GM12873 (cell line): Measurements from ENCODE around the gene CRHBP.

Experiments used
- TF ChIP-seq, protein P1 (sequence below): IDR thresholded peaks from 2 replicates; pipeline ENCODE4 v1.5.1; 2012; ENCODE audit warnings: low read depth, mild to moderate bottlenecking, moderate library complexity, low read length, control low read depth; ENCODE audit not compliant: insufficient read depth; ENCODE audit errors: missing control alignments

Gene CRHBP

DNA sequence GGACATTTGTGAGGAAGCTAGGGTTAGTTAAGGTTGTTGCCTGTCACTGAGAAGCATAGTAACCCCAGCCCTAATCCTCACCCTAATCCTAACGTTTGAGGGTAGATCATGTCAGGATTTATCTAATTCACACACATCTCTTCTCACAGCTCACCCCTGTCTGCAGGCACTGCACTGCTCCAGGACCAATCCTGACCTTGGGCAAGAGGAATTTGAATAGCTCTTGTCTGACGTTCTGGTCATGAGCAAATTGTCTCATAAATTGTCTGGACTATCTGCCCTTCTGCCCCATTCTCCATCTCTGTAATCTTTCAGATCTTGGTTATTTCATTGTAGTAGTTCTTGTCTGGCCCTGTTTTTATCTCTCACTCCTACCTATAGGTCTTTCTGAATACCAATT, 18.7 kb downstream of the CRHBP start:
- TF ChIP-seq, protein P1, sequence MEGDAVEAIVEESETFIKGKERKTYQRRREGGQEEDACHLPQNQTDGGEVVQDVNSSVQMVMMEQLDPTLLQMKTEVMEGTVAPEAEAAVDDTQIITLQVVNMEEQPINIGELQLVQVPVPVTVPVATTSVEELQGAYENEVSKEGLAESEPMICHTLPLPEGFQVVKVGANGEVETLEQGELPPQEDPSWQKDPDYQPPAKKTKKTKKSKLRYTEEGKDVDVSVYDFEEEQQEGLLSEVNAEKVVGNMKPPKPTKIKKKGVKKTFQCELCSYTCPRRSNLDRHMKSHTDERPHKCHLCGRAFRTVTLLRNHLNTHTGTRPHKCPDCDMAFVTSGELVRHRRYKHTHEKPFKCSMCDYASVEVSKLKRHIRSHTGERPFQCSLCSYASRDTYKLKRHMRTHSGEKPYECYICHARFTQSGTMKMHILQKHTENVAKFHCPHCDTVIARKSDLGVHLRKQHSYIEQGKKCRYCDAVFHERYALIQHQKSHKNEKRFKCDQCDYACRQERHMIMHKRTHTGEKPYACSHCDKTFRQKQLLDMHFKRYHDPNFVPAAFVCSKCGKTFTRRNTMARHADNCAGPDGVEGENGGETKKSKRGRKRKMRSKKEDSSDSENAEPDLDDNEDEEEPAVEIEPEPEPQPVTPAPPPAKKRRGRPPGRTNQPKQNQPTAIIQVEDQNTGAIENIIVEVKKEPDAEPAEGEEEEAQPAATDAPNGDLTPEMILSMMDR = no peak

DNA sequence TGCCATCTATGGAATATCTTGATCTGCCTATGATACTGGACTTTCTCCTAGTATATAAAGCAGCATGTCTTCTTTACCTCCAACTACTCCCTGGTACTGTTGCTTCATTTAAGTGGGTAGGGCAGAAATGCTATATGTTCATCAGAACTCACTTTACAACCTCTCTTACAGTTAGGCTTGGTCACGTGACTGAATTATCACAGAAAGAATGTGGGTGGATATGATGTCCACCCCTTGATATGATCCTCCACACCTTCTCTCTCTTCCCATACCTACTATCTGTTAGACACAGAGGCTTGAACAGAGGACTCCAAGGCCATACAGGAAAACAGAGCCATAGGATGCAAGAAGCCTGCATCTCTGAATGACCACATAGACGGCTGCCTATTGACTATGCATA, 19.8 kb downstream of the CRHBP start:
- TF ChIP-seq, protein P1 = no peak

DNA sequence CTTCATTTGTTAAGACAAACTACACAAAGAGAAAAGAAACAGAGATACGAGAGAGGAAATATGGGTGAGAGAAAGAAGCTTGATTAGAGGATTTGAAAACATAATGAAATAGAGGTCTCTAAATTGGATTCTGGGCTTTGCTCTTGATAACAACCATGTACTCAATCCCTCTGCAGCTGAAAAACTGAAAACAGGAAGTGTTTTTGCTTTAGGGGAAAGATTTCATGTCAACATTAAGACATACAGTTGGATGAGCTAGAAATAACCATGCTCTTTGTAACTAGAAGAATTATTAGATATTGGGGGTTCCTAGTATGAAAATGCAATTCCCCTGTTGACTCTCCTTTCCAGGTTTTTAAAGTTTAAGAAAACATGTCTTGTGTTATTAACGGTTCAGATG, 21.9 kb downstream of the CRHBP start:
- TF ChIP-seq, protein P1 = no peak

DNA sequence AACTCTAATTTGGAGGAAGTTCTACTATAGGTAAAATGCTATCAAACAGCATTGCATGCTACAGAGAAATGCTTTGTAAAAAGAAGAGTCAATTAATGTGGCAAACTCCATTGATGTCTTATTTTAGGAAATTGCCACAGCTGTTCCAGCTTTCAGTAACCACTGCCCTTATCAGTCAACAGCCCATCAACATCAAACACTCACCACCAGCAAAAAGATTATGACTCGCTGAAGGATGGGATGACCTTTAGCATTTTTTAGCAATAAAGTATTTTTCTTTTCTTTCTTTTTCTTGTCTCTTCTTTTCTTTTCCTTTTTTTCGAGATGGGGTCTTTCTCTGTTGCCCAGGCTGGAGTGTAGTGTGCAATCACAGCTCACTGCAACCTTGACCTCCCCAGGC, 26.0 kb downstream of the CRHBP start:
- TF ChIP-seq, protein P1 = no peak

DNA sequence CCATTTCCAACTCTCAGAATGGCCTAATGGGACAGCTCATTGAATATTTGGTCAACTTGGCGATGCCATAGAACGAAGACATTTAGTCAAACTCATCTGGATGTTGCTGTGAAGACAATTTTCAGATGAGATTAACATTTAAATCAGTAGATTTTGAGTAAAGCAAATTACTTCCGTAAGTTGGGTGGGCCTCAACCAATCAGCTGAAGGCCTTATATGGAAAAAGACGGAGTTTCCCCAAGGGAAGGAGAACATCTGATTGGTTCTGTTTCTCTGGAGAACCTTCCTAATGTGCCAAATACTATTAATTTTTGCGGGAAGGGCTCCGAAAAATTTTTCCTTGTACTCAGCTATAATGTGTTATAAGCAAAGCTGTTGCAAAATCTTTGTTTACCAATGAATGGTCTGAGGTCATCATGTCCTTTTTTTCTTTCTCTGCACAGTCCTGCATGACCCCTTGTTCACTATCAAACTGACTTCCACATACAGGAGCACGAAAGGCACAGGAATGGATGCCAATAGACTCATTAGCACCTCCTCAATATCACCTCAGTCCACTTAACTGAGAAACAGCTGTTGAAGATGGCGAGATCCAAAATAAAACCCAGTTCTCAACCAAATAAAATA, 27.8 kb downstream of the CRHBP start:
- TF ChIP-seq, protein P1 = no peak

DNA sequence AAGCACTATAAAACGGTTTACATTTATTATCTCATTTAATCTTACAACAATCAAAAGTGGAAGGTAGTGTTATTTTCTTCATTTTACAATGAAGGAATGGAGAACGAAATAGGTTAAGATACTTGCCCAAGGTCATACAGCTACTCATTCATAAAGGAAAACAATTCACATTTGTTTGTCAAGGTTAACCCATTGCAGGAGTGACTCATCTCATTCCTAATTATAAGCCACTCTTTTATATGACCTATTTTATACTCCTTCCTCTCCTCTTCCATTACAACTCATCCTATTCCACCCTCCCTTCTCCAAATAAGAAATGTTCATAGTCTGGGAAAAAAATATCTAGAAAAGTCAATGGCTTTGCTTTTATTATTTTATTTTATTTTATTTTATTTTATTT, 29.6 kb downstream of the CRHBP start:
- TF ChIP-seq, protein P1 = no peak

DNA sequence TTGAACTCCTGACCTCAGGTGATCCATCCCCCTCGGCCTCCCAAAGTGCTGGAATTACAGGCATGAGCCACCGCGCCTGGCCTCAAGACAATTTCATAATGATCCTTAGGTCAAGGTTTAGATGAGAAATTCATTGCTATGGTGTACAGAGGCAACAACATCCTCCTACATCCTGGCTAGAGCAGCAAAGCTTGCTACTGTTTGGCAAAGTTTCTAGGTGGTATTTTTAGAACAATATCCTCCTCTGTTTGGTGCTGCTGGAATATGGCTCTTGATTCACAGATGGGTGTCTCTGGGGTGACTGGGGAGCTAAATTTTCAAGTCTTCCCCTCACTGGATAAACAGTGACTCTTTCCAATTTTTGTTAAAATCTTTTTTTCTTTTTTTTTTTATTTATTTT, 30.6 kb downstream of the CRHBP start:
- TF ChIP-seq, protein P1 = no peak
